ENCODE results near the gene REPS2. TPM values are rescaled to one million over a fixed set of nuclear protein-coding genes. Genes with fewer than 3 reads are reported as not detected.

Gene REPS2

DNA sequence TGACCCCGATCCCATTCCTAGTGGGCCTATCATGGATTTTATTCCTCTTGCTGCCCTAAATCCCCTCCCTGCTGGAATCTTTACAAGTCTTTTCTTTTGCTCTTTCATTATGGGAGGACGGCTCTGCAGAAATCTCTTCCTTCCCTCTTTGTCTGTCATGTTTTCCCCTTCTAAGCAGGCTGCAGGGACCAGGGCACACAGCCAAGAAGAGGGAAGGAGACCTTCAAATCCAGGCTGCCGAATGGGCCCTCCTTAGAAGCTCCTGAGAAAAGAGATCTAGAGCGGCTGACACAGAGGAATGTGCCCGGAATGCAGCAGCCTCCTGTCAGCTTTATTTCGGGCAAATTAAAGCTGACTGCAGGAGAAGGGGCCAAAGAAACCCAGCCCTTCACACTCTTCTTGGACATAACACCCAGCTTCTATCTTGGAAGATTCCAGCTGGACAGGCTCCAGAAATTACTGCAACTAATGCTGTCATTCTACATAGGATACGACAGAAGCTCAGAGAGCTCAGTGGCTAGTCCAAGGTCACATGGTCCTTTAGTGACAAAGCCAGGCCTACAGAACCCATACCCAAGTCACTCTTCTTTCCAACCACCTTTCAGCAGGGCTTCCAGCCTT is 240.8 kb downstream of the REPS2 start:
- Histone ChIP-seq H2BK5ac (ENCODE audit: low read length) (no peak overlapping the region), H3K27me3 (ENCODE audit: control insufficient read depth in 3 of 3, insufficient read depth in 3 of 3, low read depth in 1 of 3, low read length in 3 of 3) (peaks cover 0 to 10% (median 0%) of the 10 kb centered on the region in 3 experiments), H2BK12ac (ENCODE audit: low read length) (no peak overlapping the region), H3K9ac (ENCODE audit: low read depth, low read length, poor library complexity) (no peak overlapping the region), H3K14ac (ENCODE audit: low read length) (no peak overlapping the region), H2BK120ac (ENCODE audit: low read depth, low read length) (no peak overlapping the region), H3K79me1 (ENCODE audit: low read depth, low read length) (no peaks in the 10 kb centered on the region), H2BK15ac (ENCODE audit: low read length) (no peak overlapping the region), H3K9me3 (replicated peaks in 1 of 2; ENCODE audit: control insufficient read depth in 2 of 2, insufficient read depth in 1 of 2, low read depth in 1 of 2, low read length in 2 of 2) (no peaks in the 10 kb centered on the region), H3K27ac (replicated peaks; ENCODE audit: low read length) (no peak overlapping the region), H4K91ac (ENCODE audit: low read depth, low read length, poor library complexity) (no peak overlapping the region), H3K4ac (ENCODE audit: low read length) (no peak overlapping the region), H3K4me2 (ENCODE audit: insufficient read depth, low read length, poor library complexity, severe bottlenecking) (no peak overlapping the region), H3K18ac (ENCODE audit: low read length) (no peak overlapping the region), H2AK5ac (ENCODE audit: low read depth, low read length) (no peak overlapping the region), H2AFZ (ENCODE audit: low read length) (no peak overlapping the region), H3K4me3 (ENCODE audit: low read length in 2 of 2) (no peak overlapping the region), H3K23ac (ENCODE audit: low read depth, low read length, poor library complexity) (no peak overlapping the region), H3K36me3 (replicated peaks in 1 of 2; ENCODE audit: control insufficient read depth in 2 of 2, insufficient read depth in 2 of 2, low read length in 2 of 2) (no peaks in the 10 kb centered on the region), H3K4me1 (ENCODE audit: control insufficient read depth in 2 of 2, insufficient read depth in 1 of 2, low read depth in 1 of 2, low read length in 2 of 2) (no peaks in the 10 kb centered on the region), H4K8ac (ENCODE audit: low read depth, low read length) (no peak overlapping the region)
- WGBS, 2 donors (ENCODE audit: extremely low coverage in 2 of 2, insufficient read length in 2 of 2, insufficient replicate concordance in 1 of 2) = no CpG with 5 or more reads among the region's 7 CpGs
- DNase-seq (ENCODE audit: low spot score) = no peak

DNA sequence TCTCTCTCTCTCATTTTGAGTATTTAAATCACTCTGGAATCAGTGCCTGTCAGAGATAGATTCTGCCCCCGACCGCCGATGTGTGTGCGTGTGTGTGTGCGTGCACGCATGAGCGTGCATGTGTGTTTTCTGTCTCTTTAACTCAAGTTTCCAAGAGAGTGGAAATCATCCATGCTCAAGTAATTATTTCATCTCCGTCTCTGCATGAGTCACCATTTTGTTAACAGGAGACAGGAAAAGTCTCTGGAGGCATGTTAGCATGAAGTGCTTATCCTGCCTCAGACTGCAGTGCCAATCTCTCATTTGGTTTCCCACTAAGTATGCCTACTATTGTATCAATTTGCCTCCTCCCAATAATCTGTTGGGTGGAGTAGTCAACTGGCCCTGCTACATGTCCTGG is 245.6 kb downstream of the REPS2 start:
- Histone ChIP-seq H2BK12ac (ENCODE audit: low read length) (no peak overlapping the region), H3K27me3 (ENCODE audit: control insufficient read depth in 3 of 3, insufficient read depth in 3 of 3, low read depth in 1 of 3, low read length in 3 of 3) (peaks cover 0 to 12% (median 0%) of the 10 kb centered on the region in 3 experiments), H4K91ac (ENCODE audit: low read depth, low read length, poor library complexity) (no peak overlapping the region), H2BK15ac (ENCODE audit: low read length) (no peak overlapping the region), H2AFZ (ENCODE audit: low read length) (no peak overlapping the region), H3K27ac (replicated peaks; ENCODE audit: low read length) (no peak overlapping the region), H3K4ac (ENCODE audit: low read length) (no peak overlapping the region), H3K23ac (ENCODE audit: low read depth, low read length, poor library complexity) (no peak overlapping the region), H2BK120ac (ENCODE audit: low read depth, low read length) (no peak overlapping the region), H3K4me3 (ENCODE audit: low read length in 2 of 2) (no peak overlapping the region), H3K18ac (ENCODE audit: low read length) (no peak overlapping the region), H3K14ac (ENCODE audit: low read length) (no peak overlapping the region), H3K9me3 (replicated peaks in 1 of 2; ENCODE audit: control insufficient read depth in 2 of 2, insufficient read depth in 1 of 2, low read depth in 1 of 2, low read length in 2 of 2) (no peaks in the 10 kb centered on the region), H2AK5ac (ENCODE audit: low read depth, low read length) (no peak overlapping the region), H3K36me3 (replicated peaks in 1 of 2; ENCODE audit: control insufficient read depth in 2 of 2, insufficient read depth in 2 of 2, low read length in 2 of 2) (no peaks in the 10 kb centered on the region), H3K4me1 (ENCODE audit: control insufficient read depth in 2 of 2, insufficient read depth in 1 of 2, low read depth in 1 of 2, low read length in 2 of 2) (no peaks in the 10 kb centered on the region), H3K9ac (ENCODE audit: low read depth, low read length, poor library complexity) (no peak overlapping the region), H4K8ac (ENCODE audit: low read depth, low read length) (no peak overlapping the region), H3K79me1 (ENCODE audit: low read depth, low read length) (no peaks in the 10 kb centered on the region), H3K4me2 (ENCODE audit: insufficient read depth, low read length, poor library complexity, severe bottlenecking) (no peak overlapping the region), H2BK5ac (ENCODE audit: low read length) (no peak overlapping the region)
- WGBS, 2 donors (ENCODE audit: extremely low coverage in 2 of 2, insufficient read length in 2 of 2, insufficient replicate concordance in 1 of 2) = no CpG with 5 or more reads among the region's 8 CpGs
- no peak for DNase-seq (ENCODE audit: low spot score)

Small RNA genes within 50 kb of the gene (small RNA-seq; reads per million reads assigned to genes)
- not detected for gene RF00019 (ENCODE audit: insufficient read depth)
- not detected for gene RF00190 (ENCODE audit: insufficient read depth)
